CD4-positive, alpha-beta T cell treated with Interferon gamma for 1 hour (primary cell): ENCODE measurements around the gene SMTN.

Experiments
- DNase-seq: peaks from one replicate; pipeline ENCODE4 v3.0.0-alpha.2; 2020

Gene SMTN

DNA sequence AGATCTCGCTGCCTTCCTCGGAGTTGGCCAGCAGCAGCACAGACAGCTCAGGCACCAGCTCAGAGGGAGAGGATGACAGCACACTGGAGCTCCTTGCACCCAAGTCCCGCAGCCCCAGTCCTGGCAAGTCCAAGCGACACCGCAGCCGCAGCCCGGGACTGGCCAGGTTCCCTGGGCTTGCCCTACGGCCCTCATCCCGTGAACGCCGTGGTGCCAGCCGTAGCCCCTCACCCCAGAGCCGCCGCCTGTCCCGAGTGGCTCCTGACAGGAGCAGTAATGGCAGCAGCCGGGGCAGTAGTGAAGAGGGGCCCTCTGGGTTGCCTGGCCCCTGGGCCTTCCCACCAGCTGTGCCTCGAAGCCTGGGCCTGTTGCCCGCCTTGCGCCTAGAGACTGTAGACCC lies 52.8 kb downstream of the SMTN start:
- no peak for DNase-seq

DNA sequence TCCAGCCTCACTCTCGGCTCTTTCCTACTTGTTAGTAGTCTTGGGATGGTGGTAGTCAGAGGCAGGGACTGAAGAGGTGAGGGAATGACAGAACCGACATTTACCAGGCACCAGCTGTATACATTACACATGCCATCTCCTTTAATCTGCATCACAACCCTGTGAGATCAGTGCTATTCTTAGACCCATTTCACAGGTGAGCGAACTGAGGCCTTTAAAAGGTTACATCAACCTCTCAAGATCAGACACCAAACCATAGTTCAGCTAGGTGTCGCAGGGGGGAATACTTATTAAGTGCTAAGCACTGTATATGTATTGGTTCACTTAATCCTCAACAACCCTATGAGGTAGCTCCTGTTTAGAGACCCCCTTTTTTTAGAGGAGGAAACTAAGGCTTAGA lies 53.6 kb downstream of the SMTN start:
- DNase-seq = no peak

DNA sequence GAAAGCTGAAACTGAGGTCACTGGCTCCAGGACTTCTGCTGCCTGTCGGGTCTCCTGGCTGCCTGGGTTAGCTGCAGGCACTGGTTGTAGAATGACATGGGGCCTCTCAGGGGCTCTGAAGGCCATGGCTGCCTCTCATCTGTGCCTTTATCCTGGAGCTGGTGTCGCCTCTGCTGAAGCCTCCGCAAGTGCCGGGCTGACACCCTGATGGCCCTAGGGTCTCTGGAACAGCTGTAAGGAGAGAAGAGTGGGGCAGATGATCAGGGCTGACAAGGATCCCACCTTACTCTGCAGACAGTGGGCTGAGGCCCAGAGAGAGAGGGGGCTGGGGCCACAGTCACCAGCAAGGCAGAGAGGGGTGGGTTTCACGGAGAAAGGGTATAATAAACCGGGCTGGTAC lies 54.6 kb downstream of the SMTN start:
- DNase-seq = no peak

DNA sequence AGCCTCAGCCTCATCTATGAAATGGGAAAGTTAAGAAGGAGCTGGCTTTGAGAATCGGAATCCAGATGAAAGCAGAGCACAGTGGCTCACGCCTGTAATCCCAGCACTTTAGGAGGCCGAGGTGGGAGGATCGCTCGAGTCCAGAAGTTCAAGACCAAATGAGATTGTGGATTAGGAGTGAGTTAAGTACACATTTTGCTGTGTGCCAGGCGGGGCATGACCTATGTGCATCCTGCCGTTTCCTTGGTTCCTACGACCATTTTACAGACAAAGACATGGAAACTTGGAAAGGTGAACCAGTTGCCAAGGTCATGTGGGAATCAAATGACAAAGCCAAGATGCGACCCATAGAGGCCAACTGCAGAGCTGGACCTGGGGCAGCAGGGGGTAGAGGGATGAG lies 55.0 kb downstream of the SMTN start:
- DNase-seq = no peak

DNA sequence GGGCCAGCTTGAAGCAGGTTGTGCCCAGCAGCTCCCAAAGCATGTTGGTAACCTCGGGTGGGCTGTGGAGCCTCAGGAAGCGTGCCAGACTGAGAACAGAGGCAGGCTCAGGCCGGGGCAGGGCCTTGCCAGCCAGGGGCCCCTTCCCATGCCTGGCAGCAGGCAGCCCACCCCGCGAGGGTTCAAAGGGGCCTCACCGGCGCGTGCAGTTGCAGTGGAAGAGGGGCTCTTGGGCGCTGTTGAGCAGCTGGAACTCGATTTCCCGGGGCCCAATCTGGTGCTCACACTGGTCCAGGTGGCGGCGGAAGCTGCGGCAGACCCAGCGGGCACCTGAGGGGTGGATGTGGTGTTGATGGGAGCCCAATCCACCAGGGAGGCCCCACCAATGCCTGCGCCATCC lies 55.6 kb downstream of the SMTN start:
- no peak for DNase-seq

DNA sequence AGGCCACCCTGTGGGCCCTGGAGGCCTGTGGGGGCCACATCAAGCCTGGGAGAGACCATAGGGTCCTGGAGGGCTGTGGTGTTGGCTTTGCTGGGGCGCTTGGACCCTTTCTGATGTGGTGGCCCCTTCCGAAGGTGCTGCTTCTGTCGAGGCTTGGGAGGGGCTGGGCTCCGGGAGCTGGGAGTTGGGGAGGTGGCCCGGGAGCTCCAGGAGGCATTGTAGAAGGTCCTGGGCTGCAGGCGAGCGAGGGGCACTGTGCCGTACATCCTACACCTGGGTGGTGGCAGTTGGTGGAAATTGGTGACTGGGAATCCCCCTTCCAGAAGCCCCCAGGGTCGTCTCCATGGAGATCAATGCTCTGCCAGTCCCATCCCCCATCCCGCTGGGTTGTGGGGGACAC lies 56.6 kb downstream of the SMTN start:
- no peak for DNase-seq

DNA sequence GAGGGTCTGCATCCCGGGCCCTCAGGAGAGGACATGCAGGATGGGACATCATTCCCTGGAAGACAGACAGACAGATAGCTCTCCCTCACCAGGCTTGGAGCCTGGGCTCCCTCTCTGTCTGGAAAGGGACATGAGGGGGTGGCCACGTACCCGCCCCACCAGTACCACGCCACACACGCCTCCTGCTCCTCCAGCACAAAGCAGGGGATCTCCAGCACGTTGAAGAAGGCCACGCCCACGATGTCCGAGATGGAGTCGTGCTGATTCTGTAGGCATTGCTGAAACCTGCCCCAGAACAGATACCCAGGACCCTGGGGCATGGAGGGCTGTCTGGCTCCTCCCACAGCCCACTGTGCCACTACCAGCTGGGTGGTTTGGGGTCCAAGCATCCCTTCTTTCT lies 57.0 kb downstream of the SMTN start:
- DNase-seq = no peak

DNA sequence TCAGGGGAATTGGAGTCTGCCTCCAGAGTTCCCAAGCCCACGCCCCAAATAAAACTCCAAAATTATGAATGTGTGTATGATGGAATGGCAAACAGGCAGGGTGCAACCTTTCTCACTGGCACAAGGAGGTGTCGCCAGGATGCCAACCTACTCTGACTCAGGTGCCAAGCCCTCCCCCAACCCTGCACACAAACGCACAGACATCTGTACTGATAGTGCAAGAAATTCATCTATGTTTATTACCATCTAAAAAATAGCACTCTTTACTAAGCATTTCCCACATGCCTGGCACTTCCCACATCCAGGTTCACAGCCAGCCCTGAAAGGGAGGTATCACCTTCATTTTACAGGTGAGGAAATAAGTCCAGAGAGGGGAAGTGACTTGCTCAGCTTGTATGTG lies 57.9 kb downstream of the SMTN start:
- no peak for DNase-seq

DNA sequence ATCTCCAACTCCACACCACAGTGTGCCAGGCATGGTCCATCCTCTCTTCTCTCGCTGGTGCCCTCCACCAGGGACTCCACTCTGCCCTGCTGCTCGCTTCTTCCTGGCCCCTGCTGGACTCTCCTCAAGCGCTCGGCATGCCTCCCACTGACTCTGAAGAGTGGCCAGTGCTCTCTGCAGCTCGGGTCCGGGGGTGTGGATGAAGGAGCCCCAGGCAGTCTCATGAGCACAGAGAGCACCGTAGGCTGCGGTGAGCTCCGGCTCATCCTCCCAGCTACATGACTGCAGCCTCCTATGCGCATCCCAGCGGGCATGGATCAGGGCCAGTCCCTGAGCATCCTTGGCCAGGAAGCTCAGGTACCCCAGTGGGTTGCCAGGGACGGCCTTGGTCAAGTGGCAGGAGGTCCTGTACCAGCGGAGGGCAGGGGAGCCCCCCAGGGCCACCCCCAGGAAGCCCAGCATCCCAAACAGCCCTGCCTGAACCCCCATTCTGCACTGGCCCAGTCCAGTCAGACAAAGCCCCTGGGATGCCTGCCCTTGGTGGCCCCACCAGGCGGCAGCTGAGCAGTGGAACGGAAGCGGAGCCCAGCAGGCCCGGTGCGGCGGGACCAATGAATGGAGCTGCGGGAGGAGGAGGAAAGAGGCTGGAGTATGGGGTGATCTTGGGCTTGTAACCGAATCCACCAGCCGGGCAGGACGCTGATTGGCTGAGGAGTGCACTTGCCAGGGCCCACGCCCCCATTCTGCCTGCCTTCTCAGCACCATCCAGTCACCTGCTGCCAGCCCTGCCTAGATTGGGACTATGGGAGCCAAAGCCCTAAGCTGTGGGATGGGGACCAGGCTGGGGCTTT lies 59.0 kb downstream of the SMTN start, which contains the start of gene PLA2G3:
TSS of gene PLA2G3 (minus strand) at position 643 of the 851 bp plus-strand sequence. CDS start at position 489, 154 bp downstream.
- no peak for DNase-seq

DNA sequence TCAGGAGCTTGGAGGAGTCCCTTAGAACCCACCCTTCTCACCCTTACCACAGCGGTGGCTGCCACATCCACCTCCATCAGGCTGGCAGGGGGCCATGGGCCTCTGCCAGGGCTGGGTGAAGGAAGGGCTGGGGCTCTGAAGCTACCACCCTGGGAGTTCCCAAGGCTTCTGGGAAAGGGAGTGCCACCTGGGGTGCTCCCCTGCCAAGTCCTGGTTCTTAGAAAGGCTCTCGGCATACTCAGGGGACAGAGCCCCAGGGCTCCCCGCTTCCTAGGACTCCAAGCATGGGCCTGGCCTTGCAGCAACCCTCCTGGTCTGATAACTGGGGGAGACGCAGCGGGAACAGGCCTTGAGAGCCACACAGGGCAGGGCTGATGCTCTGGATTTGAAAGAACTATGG lies 59.6 kb downstream of the SMTN start:
- DNase-seq = no peak

DNA sequence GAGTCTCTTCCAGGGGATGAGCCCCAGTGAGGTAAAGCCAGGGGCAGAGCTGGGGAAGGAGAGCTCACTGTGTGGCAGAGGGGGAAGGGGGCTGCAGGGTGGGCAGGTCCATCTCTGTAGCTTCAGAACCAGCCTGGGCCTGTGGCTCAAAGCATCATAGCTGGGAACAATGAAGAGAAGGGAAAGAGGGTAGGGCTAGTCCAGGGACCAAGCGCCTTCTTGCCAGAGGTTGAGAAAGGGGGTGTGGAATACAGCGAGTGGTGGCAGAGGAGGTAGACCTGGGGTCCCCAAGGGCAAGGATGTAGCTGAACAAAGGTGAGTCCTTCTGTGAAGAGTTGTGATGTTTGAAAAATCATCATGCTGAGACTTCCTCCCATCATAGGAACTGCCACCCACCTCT lies 60.4 kb downstream of the SMTN start:
- no peak for DNase-seq

DNA sequence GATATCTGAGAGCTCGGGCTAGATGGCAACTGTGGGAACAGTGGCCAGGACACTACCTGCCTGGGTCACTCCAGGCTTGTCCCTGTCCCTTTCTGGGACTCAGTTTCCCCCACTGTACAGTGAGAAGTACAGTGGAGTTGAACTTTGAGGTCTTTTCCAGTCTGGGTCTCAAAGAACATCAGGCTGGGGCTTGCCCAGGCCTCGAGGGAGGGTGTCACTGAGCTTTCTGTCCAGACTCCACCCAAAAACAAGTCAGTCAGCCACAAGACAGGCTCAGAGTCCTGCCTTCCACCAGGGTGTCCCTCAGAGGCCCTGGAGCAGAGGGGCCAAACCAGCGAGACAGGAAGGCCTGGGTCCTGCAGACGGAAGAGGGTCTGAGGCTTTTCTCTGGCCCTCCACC lies 61.2 kb downstream of the SMTN start:
- no peak for DNase-seq

DNA sequence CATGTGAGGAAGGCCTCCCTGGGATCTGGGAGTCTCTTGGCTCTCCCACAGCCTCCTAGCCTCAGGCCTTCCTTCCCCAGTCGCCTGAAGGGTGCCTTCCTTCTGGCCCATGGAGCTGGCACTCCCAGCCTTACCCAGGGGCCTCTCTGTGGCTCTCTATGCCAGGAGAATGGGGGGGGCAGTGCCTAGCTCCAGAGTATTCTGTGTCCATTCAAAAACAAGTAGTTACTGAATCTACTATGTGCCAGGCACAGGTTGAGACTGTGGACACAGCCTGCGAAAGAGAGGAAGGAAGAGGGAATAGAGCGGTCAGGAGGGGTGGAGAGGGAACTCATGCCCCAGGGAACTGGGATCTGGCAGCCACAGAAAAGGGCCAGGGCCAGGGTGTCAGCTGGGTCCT lies 61.9 kb downstream of the SMTN start:
- DNase-seq = no peak

DNA sequence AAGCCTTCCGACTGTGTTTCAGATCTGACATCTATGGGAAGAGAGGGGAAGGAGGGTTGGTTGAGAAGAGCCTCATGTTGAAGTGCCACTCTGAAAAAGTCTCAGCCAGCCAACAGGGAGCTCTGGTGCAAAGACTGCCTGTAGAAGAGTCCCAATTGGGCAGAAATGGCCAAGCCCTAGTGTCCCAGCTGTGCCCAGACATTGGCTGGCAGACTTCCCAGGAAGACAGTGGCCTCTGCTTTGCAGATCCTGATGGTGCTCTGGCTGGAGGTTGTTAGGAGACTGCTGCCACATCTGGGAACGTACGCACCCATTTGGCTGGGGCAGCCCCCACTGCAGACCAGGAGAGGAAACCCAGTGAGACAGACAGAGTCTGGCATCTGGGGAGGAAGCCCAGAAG lies 62.4 kb downstream of the SMTN start:
- no peak for DNase-seq

DNA sequence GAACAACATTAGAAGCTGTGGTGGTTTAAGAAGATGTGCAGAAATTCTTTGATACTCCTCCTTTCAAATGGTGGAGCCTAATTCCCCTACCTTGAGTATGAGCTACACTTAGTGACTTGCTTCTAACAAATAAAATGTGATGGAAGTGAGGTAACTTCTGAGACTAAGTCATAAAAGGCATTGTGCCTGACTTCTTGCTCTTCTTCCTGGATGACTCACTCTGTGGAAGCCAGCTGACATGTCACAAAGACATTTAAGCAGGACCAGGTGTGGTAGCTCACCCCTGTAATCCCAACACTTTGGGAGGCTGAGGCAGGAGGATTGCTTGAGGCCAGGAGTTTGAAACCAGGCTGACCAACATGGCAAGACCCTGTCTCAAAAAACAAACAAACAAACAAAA lies 63.1 kb downstream of the SMTN start:
- no peak for DNase-seq

DNA sequence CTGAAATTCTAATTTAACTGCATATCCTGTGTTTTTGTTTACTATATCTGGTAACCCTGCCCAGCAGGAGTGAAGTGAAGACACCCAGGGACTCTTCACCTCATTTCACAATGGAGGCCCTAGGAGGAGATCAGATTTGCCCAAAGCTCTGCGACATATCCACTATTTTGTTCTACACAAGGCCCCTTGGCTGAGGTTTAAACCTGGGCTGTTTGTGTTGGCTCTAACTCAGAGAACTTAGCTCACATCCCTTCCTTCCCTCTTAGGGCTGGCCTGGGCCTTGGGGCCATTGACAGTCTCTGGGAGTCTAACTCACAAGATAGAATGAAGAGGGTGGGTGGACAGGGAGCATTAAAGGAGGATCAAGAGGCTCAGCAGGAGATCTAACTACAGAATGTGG lies 67.4 kb downstream of the SMTN start:
- DNase-seq = no peak

DNA sequence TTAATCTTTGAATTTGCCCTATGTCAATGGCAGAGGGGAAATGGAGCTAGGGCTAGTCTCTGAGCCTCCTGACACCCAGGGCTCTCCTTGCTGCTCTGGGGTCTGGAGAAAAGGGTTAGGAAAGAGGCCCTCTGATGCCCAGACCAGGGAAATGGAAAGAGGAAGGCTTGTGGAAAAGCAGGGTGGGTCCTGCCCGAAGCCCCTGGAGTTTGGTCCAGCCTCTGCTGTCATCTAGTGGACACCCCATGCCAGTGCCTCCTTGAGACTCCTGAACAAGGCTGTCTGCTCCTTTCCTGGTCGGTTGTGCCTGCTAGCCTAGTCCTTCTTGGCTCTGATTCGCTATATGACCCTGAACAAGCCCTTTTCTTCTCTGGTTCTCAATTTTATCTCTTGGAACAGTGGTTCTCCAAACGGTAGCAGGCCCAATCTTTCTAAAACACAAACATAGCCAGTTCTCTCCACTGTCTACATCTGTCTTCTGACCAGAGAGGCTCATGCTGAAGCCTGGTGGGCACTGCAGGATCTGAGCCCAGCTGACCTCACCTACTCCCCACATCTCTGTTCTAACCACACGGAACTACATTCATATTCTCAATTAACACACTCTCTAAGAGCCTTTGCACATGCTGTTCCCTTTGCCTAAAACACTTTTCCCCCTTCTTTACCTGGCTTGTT lies 68.0 kb downstream of the SMTN start:
- DNase-seq = peak; percentile 23

DNA sequence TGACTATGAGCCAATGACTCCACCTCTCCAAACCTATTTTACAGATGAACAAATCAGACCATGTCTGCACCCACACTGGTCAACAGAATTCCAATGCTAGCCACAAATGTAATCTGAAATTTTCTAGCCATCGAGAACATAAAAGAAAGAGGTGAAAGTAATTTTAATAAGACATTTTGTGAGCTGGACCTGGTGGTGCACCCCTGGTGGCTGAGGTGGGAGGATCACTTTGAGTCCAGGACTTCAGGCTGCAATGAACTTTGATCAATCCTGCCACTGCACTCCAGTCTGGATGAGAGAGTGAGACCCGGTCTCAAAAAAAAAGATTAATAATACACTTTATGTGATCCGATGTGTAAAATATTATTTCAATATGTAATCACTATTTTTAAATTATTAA lies 69.5 kb downstream of the SMTN start:
- no peak for DNase-seq

DNA sequence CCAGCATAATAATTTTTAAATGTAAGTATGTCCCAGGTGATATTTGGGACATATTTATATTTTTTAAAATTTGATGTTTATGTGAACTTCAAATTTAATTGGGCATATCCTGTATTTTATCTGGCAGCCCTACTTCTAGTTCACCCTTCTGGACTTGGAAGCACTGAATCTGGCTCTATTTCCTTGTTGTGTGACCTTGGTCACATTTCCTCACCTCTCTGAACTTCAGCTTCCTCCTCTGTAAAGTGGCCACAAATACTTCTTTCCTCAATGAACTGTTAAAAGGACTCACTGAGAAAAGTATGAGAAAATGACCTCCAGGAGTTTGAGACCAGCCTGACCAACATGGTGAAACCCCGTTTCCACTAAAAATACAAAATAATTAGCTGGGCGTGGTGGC lies 70.8 kb downstream of the SMTN start:
- DNase-seq = no peak

DNA sequence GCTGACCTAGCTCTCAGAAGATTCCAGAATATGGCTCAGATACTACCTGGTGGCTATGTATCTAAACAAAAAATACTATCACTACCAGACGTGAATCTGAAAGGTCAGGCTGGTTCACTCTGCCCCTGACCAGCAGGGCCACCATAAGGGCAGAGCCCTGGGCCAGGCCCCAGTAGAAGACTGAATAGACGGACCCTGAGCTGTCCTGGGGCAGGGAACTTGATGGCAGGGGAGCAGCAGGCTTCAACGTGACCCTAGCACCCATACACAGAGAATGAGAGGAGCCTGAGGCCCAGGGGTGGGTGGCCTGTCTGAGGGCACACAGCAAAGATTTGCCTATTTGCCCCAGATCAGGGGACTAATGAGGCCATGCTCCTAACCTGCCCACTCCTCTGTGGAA lies 72.2 kb downstream of the SMTN start:
- DNase-seq = no peak
